Daoy (cell line): ENCODE results near the gene MLLT3. TPM values are rescaled to one million over a fixed set of nuclear protein-coding genes. Genes with fewer than 3 reads are reported as not detected.

Experiments
- DNase-seq: peaks from one replicate; pipeline ENCODE4 v3.0.0-alpha.2; 2015; ENCODE audit warnings: low read depth
- total RNA-seq: library from RNA; depleted of rRNA; stranded (reverse); fragments of >200 nt; shearing (Covaris generic); gene quantifications from 2 replicates; pipeline ENCODE4 v1.2.3, GENCODE V29; 2014

Gene MLLT3
- total RNA-seq, 1 experiment from 2014 or later, result 3.8 TPM

GRCh38 chr9:20557890-20558565 is 64.3 kb downstream of the MLLT3 start:
- no peak for DNase-seq

- DNase-seq, result no peak
Measured at GRCh38 chr9:20557285-20557684, 65.0 kb downstream of the MLLT3 start.

- DNase-seq, result no peak
Measured at GRCh38 chr9:20553558-20554149, 68.6 kb downstream of the MLLT3 start.

GRCh38 chr9:20552874-20553557 is 69.3 kb downstream of the MLLT3 start:
- peak; percentile 2 for DNase-seq

GRCh38 chr9:20551835-20552234 is 70.5 kb downstream of the MLLT3 start:
- no peak for DNase-seq

- peak; percentile 4 for DNase-seq
Measured at GRCh38 chr9:20551236-20551635, 71.1 kb downstream of the MLLT3 start.

GRCh38 chr9:20550326-20550725 is 72.0 kb downstream of the MLLT3 start:
- DNase-seq, result no peak

- no peak for DNase-seq
Measured at GRCh38 chr9:20549053-20549452, 73.2 kb downstream of the MLLT3 start.

GRCh38 chr9:20545023-20545622 is 77.2 kb downstream of the MLLT3 start:
- DNase-seq, result no peak

- no peak for DNase-seq
Measured at GRCh38 chr9:20540169-20540863, 82.0 kb downstream of the MLLT3 start.

GRCh38 chr9:20538956-20539355 is 83.3 kb downstream of the MLLT3 start:
- DNase-seq, result no peak

GRCh38 chr9:20538092-20538491 is 84.2 kb downstream of the MLLT3 start:
- no peak for DNase-seq

GRCh38 chr9:20537294-20537693 is 85.0 kb downstream of the MLLT3 start:
- DNase-seq, result no peak

- DNase-seq, result no peak
Measured at GRCh38 chr9:20532584-20532983, 89.7 kb downstream of the MLLT3 start.

GRCh38 chr9:20529837-20530236 is 92.5 kb downstream of the MLLT3 start:
- DNase-seq, result no peak

- no peak for DNase-seq
Measured at GRCh38 chr9:20528253-20528652, 94.0 kb downstream of the MLLT3 start.

GRCh38 chr9:20526500-20527319 is 95.6 kb downstream of the MLLT3 start:
- no peak for DNase-seq

- no peak for DNase-seq
Measured at GRCh38 chr9:20524776-20525175, 97.5 kb downstream of the MLLT3 start.

GRCh38 chr9:20518737-20519136 is 103.6 kb downstream of the MLLT3 start:
- no peak for DNase-seq

GRCh38 chr9:20513126-20513913 is 109.0 kb downstream of the MLLT3 start:
- no peak for DNase-seq
